Measurements from ENCODE around the gene ZNF808.
A peak's percentile ranks its signal among the peaks of the same experiment; 100 is the strongest.
"Not testable (repeated sequence)": the region's sequence is repeated elsewhere in the genome, so short reads cannot be mapped to it uniquely, and the experiment has no call there.

Gene ZNF808

DNA sequence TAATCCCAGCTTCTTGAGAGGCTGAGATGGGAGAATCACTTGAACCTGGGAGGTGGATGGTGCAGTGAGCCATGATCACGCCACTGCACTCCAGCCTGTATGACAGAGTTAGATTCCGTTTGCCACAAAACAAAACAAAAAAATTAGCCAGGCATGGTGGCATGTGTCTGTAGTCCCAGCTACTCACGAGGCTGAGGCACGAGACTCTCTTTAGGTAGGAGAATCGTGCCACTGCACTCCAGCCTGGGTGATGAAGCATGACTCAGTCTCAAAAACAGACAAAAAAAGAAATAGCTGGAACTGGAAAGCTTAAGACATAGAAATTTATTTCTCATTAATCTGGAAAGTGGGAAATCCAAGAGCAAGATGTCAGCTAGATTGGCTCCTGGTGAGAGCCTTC is 20.2 kb upstream of the ZNF808 start:
- TF ChIP-seq CTCF (IDR thresholded peaks at IDR 0.05; ENCODE audit: insufficient read depth, low read depth, low read length, missing control alignments), result no peak
- H3K4me3 ChIP-seq (ENCODE audit: low read length), result no peak overlapping the region
- DNase-seq (ENCODE audit: low read depth), result no peak

DNA sequence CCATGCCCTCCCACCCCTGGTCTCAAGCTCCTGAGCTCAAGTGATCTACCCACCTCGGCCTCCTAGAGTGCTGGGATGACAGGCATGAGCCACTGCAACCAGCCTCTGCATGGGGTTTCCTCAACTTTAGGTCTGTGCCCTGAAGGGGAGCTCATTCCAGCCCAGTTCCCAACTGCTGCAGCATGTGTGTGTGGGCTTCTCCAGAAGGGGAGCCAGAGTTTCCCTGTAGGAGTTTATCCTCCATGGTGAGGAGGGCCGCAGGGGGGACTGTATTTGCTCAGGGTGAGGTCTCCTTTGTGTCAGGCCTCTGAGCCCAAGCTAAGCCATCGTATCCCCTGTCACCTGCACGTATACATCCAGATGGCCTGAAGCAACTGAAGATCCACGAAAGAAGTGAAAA is 11.3 kb upstream of the ZNF808 start:
- TF ChIP-seq CTCF (IDR thresholded peaks at IDR 0.05; ENCODE audit: insufficient read depth, low read depth, low read length, missing control alignments), result no peak
- no peak for DNase-seq (ENCODE audit: low read depth)
- H3K4me3 ChIP-seq (ENCODE audit: low read length), result no peak overlapping the region

DNA sequence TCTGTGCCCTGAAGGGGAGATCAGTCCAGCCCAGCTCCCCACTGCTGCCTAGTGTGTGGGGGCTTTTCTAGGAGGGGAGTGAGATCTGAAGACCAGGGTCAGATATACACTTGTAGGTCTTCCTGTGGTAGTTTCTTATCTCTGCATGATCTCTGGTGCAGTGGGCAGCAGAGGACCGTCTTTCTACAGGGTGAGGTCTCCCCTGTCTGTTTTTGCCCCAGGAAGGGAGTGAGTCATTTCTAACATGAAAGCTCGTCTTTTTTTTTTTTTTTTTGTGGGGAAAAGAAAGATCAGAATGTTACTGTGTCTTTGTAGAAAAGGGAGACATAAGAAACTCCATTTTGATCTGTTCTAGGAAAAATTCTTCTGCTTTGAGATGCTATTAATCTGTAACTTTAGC is 8.8 kb upstream of the ZNF808 start:
- no peak for TF ChIP-seq CTCF (IDR thresholded peaks at IDR 0.05; ENCODE audit: insufficient read depth, low read depth, low read length, missing control alignments)
- DNase-seq (ENCODE audit: low read depth), result no peak
- no peak overlapping the region for H3K4me3 ChIP-seq (ENCODE audit: low read length)

- not testable (repeated sequence) for DNase-seq (ENCODE audit: low read depth); H3K4me3 ChIP-seq (ENCODE audit: low read length)
Measured at GRCh38 chr19:52519175-52519574, 8.3 kb upstream of the ZNF808 start.

DNA sequence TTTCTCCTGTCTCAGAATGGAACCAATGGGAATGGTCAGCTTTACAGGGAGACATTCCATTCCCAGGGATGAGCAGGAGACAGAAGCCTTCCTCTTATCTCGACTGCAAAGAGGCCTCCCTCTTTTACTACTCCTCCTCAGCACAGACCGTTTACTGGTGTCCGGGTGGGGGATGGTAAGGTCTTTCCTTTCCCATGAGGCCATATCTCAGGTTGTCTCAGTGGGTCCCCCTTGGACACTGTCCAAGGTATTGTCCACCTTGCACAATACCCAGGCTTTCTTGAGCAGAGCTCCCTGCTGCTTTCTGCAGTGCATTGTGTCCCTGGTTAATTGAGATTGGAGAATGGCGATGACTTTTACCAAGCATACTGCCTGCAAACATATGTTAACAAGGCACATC is 7.5 kb upstream of the ZNF808 start:
- TF ChIP-seq CTCF (IDR thresholded peaks at IDR 0.05; ENCODE audit: insufficient read depth, low read depth, low read length, missing control alignments), result no peak
- DNase-seq (ENCODE audit: low read depth), result no peak
- no peak overlapping the region for H3K4me3 ChIP-seq (ENCODE audit: low read length)

DNA sequence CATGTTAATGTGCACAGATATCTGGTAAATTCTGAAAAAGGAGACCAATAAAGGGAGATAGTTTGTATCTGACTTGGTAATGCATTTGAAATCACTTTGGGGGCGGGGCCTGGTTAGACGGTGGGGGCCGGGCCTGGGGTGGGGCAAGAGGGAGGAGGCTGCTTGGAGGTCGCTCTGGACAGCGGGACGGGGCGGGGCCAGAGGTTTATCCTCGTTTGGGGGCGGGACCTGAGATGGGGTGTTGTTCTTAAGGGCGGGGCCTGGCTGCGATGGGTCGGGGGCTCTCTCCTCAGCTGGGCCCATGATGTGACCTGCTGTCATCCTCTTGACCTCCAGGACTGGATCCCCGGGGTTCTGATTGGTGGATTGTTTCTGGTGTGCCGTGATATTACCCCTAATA is 4.9 kb upstream of the ZNF808 start:
- DNase-seq (ENCODE audit: low read depth), result no peak
- no peak overlapping the region for H3K4me3 ChIP-seq (ENCODE audit: low read length)
- TF ChIP-seq CTCF (IDR thresholded peaks at IDR 0.05; ENCODE audit: insufficient read depth, low read depth, low read length, missing control alignments), result no peak

DNA sequence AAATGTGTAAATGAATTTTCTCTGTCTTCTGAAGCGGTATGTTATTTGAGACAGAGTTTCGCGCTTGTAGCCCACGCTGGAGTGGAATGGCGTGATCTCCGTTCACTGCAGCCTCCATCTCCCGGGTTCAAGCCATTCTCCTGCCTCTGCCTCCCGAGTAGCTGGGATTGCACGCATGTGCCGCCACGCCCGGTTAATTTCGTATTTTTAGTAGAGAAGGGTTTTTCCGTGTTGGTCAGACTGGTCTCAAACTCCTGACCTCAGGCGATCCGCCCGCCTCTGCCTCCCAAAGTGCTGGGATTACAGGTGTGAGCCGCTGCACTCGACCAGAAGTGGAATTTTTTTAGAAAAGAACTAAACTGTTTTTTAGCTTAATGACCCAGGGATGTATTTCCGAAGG is 3.4 kb upstream of the ZNF808 start:
- no peak overlapping the region for H3K4me3 ChIP-seq (ENCODE audit: low read length)
- no peak for TF ChIP-seq CTCF (IDR thresholded peaks at IDR 0.05; ENCODE audit: insufficient read depth, low read depth, low read length, missing control alignments)
- no peak for DNase-seq (ENCODE audit: low read depth)

GRCh38 chr19:52527956-52528351 is 486 bp downstream of the ZNF808 start:
- H3K4me3 ChIP-seq (ENCODE audit: low read length), result peak overlapping the region; percentile 81
- TF ChIP-seq CTCF (IDR thresholded peaks at IDR 0.05; ENCODE audit: insufficient read depth, low read depth, low read length, missing control alignments), result no peak
- DNase-seq (ENCODE audit: low read depth), result peak; percentile 3
